NCI-H1417 (cell line): ENCODE data around the gene MTIF3.
A peak's percentile ranks its signal among the peaks of the same experiment; 100 is the strongest.

Experiments
- DNase-seq, 3 experiments: peaks; one replicate each; lab custom pipeline; 2025; lab: John Stamatoyannopoulos, UW

Gene MTIF3

GRCh38 chr13:27449936-27450828 is at the start of gene MTIF3:
TSS of gene MTIF3 (minus strand) at chr13:27450564. CDS start at chr13:27440448, 10,116 bp downstream.
- DNase-seq, result peak; percentile 92 to 97 (median 96)

GRCh38 chr13:27497563-27498230 is 47.3 kb upstream of the MTIF3 start:
- DNase-seq, result no peak

- peak in 1 of 3 experiments; percentile 48 for DNase-seq
These were observed 46.3 kb upstream of the MTIF3 start for GRCh38 chr13:27496536-27497273.

GRCh38 chr13:27496006-27496405 is 45.6 kb upstream of the MTIF3 start:
- no peak for DNase-seq

GRCh38 chr13:27495551-27495950 is 45.2 kb upstream of the MTIF3 start:
- no peak for DNase-seq

GRCh38 chr13:27493981-27494380 is 43.6 kb upstream of the MTIF3 start:
- DNase-seq, result no peak

- no peak for DNase-seq
These were observed 39.1 kb upstream of the MTIF3 start for GRCh38 chr13:27489456-27489855.

GRCh38 chr13:27487776-27488175 is 37.4 kb upstream of the MTIF3 start:
- no peak for DNase-seq

GRCh38 chr13:27483421-27483820 is 33.1 kb upstream of the MTIF3 start:
- no peak for DNase-seq

GRCh38 chr13:27482983-27483382 is 32.6 kb upstream of the MTIF3 start:
- DNase-seq, result no peak

GRCh38 chr13:27481766-27482165 is 31.4 kb upstream of the MTIF3 start:
- DNase-seq, result peak; percentile 7 to 27 (median 27)

GRCh38 chr13:27476943-27477703 is 26.8 kb upstream of the MTIF3 start:
- DNase-seq, result peak in 2 of 3 experiments; percentile 63 to 80

GRCh38 chr13:27474751-27475268 is 24.4 kb upstream of the MTIF3 start:
- no peak for DNase-seq

GRCh38 chr13:27472941-27473340 is 22.6 kb upstream of the MTIF3 start:
- DNase-seq, result no peak

- DNase-seq, result no peak
These were observed 22.1 kb upstream of the MTIF3 start for GRCh38 chr13:27472441-27472840.

- no peak for DNase-seq
These were observed 19.9 kb upstream of the MTIF3 start for GRCh38 chr13:27470075-27470820.

- DNase-seq, result no peak
These were observed 16.1 kb upstream of the MTIF3 start for GRCh38 chr13:27466513-27466912.

- DNase-seq, result no peak
These were observed 15.2 kb upstream of the MTIF3 start for GRCh38 chr13:27465611-27466010.

- DNase-seq, result no peak
These were observed 13.1 kb upstream of the MTIF3 start for GRCh38 chr13:27463500-27463899.

- no peak for DNase-seq
These were observed 11.7 kb upstream of the MTIF3 start for GRCh38 chr13:27461940-27462584.
